H1 (cell line): Measurements from ENCODE around the gene SMAP2. TPM values are rescaled to one million over a fixed set of nuclear protein-coding genes. Genes with fewer than 3 reads are reported as not detected.

ENCODE experiments used
- CTCF ChIA-PET: fragments of 300-600 bp; sonication (Branson Sonifier 250); formaldehyde crosslinking; loops from one replicate; lab custom pipeline; 2021; ENCODE audit not compliant: partially characterized antibody; lab: Charles Lee
- POLR2A ChIA-PET: fragments of 300-600 bp; sonication (Branson Sonifier 250); formaldehyde crosslinking; loops from one replicate; lab custom pipeline; 2021; ENCODE audit warnings: inconsistent platforms; ENCODE audit not compliant: partially characterized antibody; lab: Charles Lee
- DNase-seq, 2 experiments: peaks; one replicate each; pipeline versions ENCODE4 v3.0.0 to v3.0.0-alpha.2; 2010 to 2022; ENCODE audit warnings: low spot score in 2 of 2, low read depth in 1 of 2, mixed read lengths in 1 of 2
- FAIRE-seq: peaks from 2 replicates; lab custom pipeline; 2011; peaks lifted over from hg19 to GRCh38; lab: Jason Lieb, UNC
- H2AFZ ChIP-seq: 2 replicates; pipeline ENCODE4 v1.8.1; 2012; ENCODE audit warnings: low read length, inconsistent platforms
- H2AK5ac ChIP-seq: 2 replicates; pipeline ENCODE4 v1.6.1; 2013; ENCODE audit warnings: low read depth, low read length
- H2BK120ac ChIP-seq: replicated peaks from 2 replicates; pipeline ENCODE3; 2013; ENCODE audit warnings: low read depth, low read length, inconsistent platforms
- H2BK12ac ChIP-seq: 2 replicates; pipeline ENCODE4 v1.6.1; 2013; ENCODE audit warnings: low read depth, low read length
- H2BK15ac ChIP-seq: 2 replicates; pipeline ENCODE4 v1.6.1; 2013; ENCODE audit warnings: low read length
- H2BK20ac ChIP-seq: 2 replicates; pipeline ENCODE4 v1.6.1; 2013; ENCODE audit warnings: low read length
- H2BK5ac ChIP-seq: 2 replicates; pipeline ENCODE4 v1.6.1; 2013; ENCODE audit warnings: low read depth, low read length
- H3K14ac ChIP-seq: 2 replicates; pipeline ENCODE4 v1.6.1; 2013; ENCODE audit warnings: inconsistent platforms; ENCODE audit not compliant: insufficient read length
- H3K18ac ChIP-seq: 2 replicates; pipeline ENCODE4 v1.6.1; 2013; ENCODE audit warnings: low read length; ENCODE audit errors: extremely low read depth
- H3K23ac ChIP-seq: 2 replicates; pipeline ENCODE4 v1.6.1; 2013; ENCODE audit warnings: inconsistent platforms; ENCODE audit not compliant: insufficient read length
- H3K23me2 ChIP-seq: 2 replicates; pipeline ENCODE4 v1.6.1; 2013; ENCODE audit warnings: low read depth, low read length
- H3K27ac ChIP-seq: 2 replicates; pipeline ENCODE4 v1.6.1; 2011; ENCODE audit warnings: low read depth, low read length, inconsistent platforms
- H3K27me3 ChIP-seq, 4 experiments: replicated peaks in 1 of 4; 1 replicate in 1 of 4; 2 replicates in 3 of 4; pipeline versions ENCODE4 v1.6.1 to v1.8.1; 2011 to 2013; ENCODE audit warnings: low read length in 3 of 4, mild to moderate bottlenecking in 3 of 4, inconsistent platforms in 2 of 4, mixed read lengths in 2 of 4, moderate library complexity in 1 of 4; ENCODE audit not compliant: control insufficient read depth in 3 of 4, insufficient read depth in 3 of 4; ENCODE audit errors: extremely low read depth in 1 of 4
- H3K36me3 ChIP-seq, 4 experiments: 2 replicates each; pipeline versions ENCODE4 v1.6.1 to v1.8.1; 2011 to 2013; ENCODE audit warnings: mild to moderate bottlenecking in 4 of 4, low read length in 3 of 4, moderate library complexity in 2 of 4, control low read depth in 1 of 4, inconsistent platforms in 1 of 4; ENCODE audit not compliant: insufficient read depth in 4 of 4, control insufficient read depth in 2 of 4
- H3K4ac ChIP-seq: replicated peaks from 2 replicates; pipeline ENCODE3; 2013; ENCODE audit warnings: low read length, low read depth, mixed read lengths, inconsistent platforms; ENCODE audit not compliant: insufficient read length
- H3K4me1 ChIP-seq, 4 experiments: replicated peaks in 1 of 4; 1 replicate in 1 of 4; 2 replicates in 3 of 4; pipeline versions ENCODE4 v1.6.1 to v1.8.1; 2011 to 2013; ENCODE audit warnings: low read length in 3 of 4, inconsistent platforms in 2 of 4, mixed read lengths in 1 of 4; ENCODE audit not compliant: insufficient read depth in 4 of 4, control insufficient read depth in 3 of 4
- H3K4me2 ChIP-seq, 2 experiments: 2 replicates each; pipeline versions ENCODE4 v1.6.1 to v1.8.1; 2011 to 2013; ENCODE audit warnings: low read depth in 2 of 2, low read length in 2 of 2, control low read depth in 1 of 2, inconsistent platforms in 1 of 2, mild to moderate bottlenecking in 1 of 2; ENCODE audit not compliant: insufficient read depth in 1 of 2
- H3K4me3 ChIP-seq, 4 experiments: fragments of 200-600, 300-600 bp in 1 of 4; sonication (generic), shearing (Covaris generic), sonication (Bioruptor Twin) in 1 of 4; 2 replicates each; pipeline versions ENCODE4 v1.5.1 to v1.8.1; 2011 to 2016; ENCODE audit warnings: low read length in 4 of 4, low read depth in 3 of 4, control low read depth in 2 of 4, inconsistent platforms in 2 of 4, mild to moderate bottlenecking in 2 of 4, mixed read lengths in 1 of 4, moderate library complexity in 1 of 4; ENCODE audit not compliant: insufficient read depth in 2 of 4; ENCODE audit errors: extremely low read depth in 1 of 4
- H3K56ac ChIP-seq: replicated peaks from 2 replicates; pipeline ENCODE3; 2013; ENCODE audit warnings: low read depth, mild to moderate bottlenecking, mixed read lengths, low read length, inconsistent platforms; ENCODE audit not compliant: insufficient read length
- H3K79me1 ChIP-seq: 2 replicates; pipeline ENCODE4 v1.6.1; 2013; ENCODE audit warnings: low read depth, low read length, control low read depth
- H3K79me2 ChIP-seq, 2 experiments: 2 replicates each; pipeline versions ENCODE4 v1.6.1 to v1.8.1; 2012 to 2013; ENCODE audit warnings: low read length in 2 of 2, mild to moderate bottlenecking in 2 of 2, inconsistent platforms in 1 of 2; ENCODE audit not compliant: insufficient read depth in 2 of 2, control insufficient read depth in 1 of 2
- H3K9ac ChIP-seq, 4 experiments: replicated peaks in 1 of 4; 1 replicate in 1 of 4; 2 replicates in 3 of 4; pipeline versions ENCODE4 v1.6.1 to v1.8.1; 2011 to 2013; ENCODE audit warnings: low read depth in 3 of 4, low read length in 3 of 4, control low read depth in 2 of 4, mild to moderate bottlenecking in 2 of 4, moderate library complexity in 2 of 4, inconsistent platforms in 1 of 4; ENCODE audit errors: extremely low read depth in 1 of 4
- H3K9me3 ChIP-seq, 2 experiments: 2 replicates each; pipeline versions ENCODE4 v1.6.1 to v1.8.1; 2012 to 2013; ENCODE audit warnings: mild to moderate bottlenecking in 2 of 2, moderate library complexity in 2 of 2, control low read depth in 1 of 2, inconsistent platforms in 1 of 2, low read depth in 1 of 2, low read length in 1 of 2, mixed read lengths in 1 of 2; ENCODE audit not compliant: insufficient read depth in 2 of 2
- H4K20me1 ChIP-seq, 2 experiments: replicated peaks in 1 of 2; 2 replicates each; pipeline versions ENCODE3 to v1.8.1; 2011 to 2013; ENCODE audit warnings: inconsistent platforms in 2 of 2, low read length in 2 of 2, mild to moderate bottlenecking in 1 of 2; ENCODE audit not compliant: insufficient read depth in 2 of 2, control insufficient read depth in 1 of 2
- H4K5ac ChIP-seq: 2 replicates; pipeline ENCODE4 v1.6.1; 2013; ENCODE audit warnings: low read length, low read depth, mixed read lengths, inconsistent platforms; ENCODE audit not compliant: insufficient read length
- H4K8ac ChIP-seq: 2 replicates; pipeline ENCODE4 v1.8.0; 2013; ENCODE audit warnings: mild to moderate bottlenecking, moderate library complexity, low read length, inconsistent platforms; ENCODE audit not compliant: insufficient read depth; ENCODE audit errors: extremely low read depth
- H4K91ac ChIP-seq: replicated peaks from 2 replicates; pipeline ENCODE3; 2013; ENCODE audit warnings: low read length, mixed read lengths, inconsistent platforms; ENCODE audit not compliant: insufficient read length
- BCL11A ChIP-seq, 2 experiments: IDR thresholded peaks; one replicate each; pipeline ENCODE4 v1.6.1; 2011; ENCODE audit warnings: low read depth in 2 of 2, low read length in 2 of 2, mild to moderate bottlenecking in 2 of 2
- YY1 ChIP-seq: IDR thresholded peaks from 2 replicates; pipeline ENCODE4 v1.6.1; 2011; ENCODE audit warnings: low read depth, mild to moderate bottlenecking, low read length
- WGBS, 2 experiments: shearing (Covaris generic) in 1 of 2; methylation state at CpG; one replicate each; pipeline versions ENCODE4 v1.1.6 to v1.1.7; 2013 to 2015; ENCODE audit warnings: low lambda C conversion rate in 2 of 2, mixed read lengths in 2 of 2, inconsistent platforms in 1 of 2, low coverage in 1 of 2, missing lambda C conversion rate in 1 of 2; ENCODE audit not compliant: insufficient replicate concordance in 2 of 2, insufficient coverage in 1 of 2, insufficient read length in 1 of 2; ENCODE audit errors: extremely low coverage in 1 of 2, missing lambda C conversion rate in 1 of 2; 5-methylcytosine and 5-hydroxymethylcytosine counted together
- polyA plus RNA-seq, 7 experiments: library from polyadenylated mRNA; depleted of rRNA in 3 of 7; stranded (reverse) in 5 of 7; unstranded in 2 of 7; fragments of >200 nt in 5 of 7; fragments of 200-250 nt in 2 of 7; gene quantifications; 1 replicate in 5 of 7; 2 replicates in 1 of 7; 4 replicates in 1 of 7; pipeline versions ENCODE4 v1.2.1 to v1.2.3, GENCODE V29; 2011 to 2013; ENCODE audit warnings: missing spikeins in 2 of 7, mixed read lengths in 2 of 7
- total RNA-seq: library from RNA; stranded (reverse); fragmentation: NEBNext Ultra II Directional; extraction: Animal tissue kit (Norgen Biotek cat#: 25700); gene quantifications from 2 replicates; pipeline ENCODE4 v1.2.1, GENCODE V29; 2021

The SMAP2 gene
- total and polyA plus RNA-seq, 2 of the 8 experiments (the other 6 are each of a cell fraction or from before 2014, with no cell fraction given) = 4.3 to 5.5 TPM

DNA sequence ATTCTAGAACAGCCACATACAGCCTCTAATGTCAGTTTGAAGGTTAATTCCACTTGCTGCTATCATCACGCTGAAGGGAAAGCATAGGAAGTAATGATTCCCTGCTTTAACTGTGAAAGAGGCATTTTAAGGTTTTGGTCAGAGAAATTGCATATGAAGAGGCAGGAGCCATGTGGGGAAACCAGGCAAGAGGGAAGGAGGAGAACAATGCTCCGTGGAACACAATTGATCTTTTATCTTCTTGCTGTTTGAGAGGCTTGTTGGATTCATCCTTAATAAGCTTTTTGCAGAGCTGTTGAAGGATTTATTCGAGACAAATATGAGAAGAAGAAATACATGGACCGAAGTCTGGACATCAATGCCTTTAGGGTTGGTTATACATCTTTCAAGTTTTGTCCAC lies 35.9 kb downstream of the SMAP2 start:
- Histone ChIP-seq H2BK12ac (no peak overlapping the region), H2AFZ (peak overlapping the region; percentile 66; the same call in 1 of the 2 replicates), H3K23me2 (no peaks in the 10 kb centered on the region), H3K23ac (no peak overlapping the region), H4K8ac (no peak overlapping the region), H3K36me3 (no peaks in the 10 kb centered on the region; a peak in 1 of 8 replicates), H3K4ac (no peak overlapping the region), H4K5ac (no peak overlapping the region), H3K27me3 (no peaks in the 10 kb centered on the region), H3K14ac (no peak overlapping the region), H2BK20ac (no peak overlapping the region), H2BK15ac (no peak overlapping the region), H3K9me3 (no peaks in the 10 kb centered on the region), H4K20me1 (no peaks in the 10 kb centered on the region), H3K4me1 (peaks cover 0 to 6% (median 1%) of the 10 kb centered on the region in 4 experiments; a peak in 2 of 7 replicates), H2AK5ac (no peak overlapping the region), H3K79me2 (no peaks in the 10 kb centered on the region), H3K4me2 (peak overlapping the region; percentile 16 to 22; a peak in 1 of 4 replicates), H3K79me1 (no peaks in the 10 kb centered on the region), H3K18ac (no peak overlapping the region), H3K4me3 (no peak overlapping the region), H3K27ac (no peak overlapping the region), H4K91ac (no peak overlapping the region), H2BK5ac (no peak overlapping the region), H3K56ac (no peak overlapping the region), H3K9ac (no peak overlapping the region), H2BK120ac (no peak overlapping the region)
- DNase-seq (no peak), FAIRE-seq (no peak)
- 65% methylated on average over 4 of the region's 4 CpGs; no CpG with 5 or more reads in 1 of the 2 experiments for WGBS, 2 experiments
- CTCF ChIA-PET = no interaction called here
- POLR2A ChIA-PET = interaction anchor here (0.7 kb wide), 1 partner anchor 52 kb away, joined by 3 read pairs; no protein-coding TSS in a partner anchor
- TF ChIP-seq BCL11A (IDR thresholded peaks at IDR 0.05; ENCODE audit: low read depth in 2 of 2, low read length in 2 of 2) (no peak), YY1 (0 out of 2 replicates have a peak, but pooled peaks have one; percentile 49)
